Prostate gland (tissue), 2 donors: ENCODE measurements around the gene CADM4. TPM values are rescaled to one million over a fixed set of nuclear protein-coding genes. Genes with fewer than 3 reads are reported as not detected.
"Not testable (repeated sequence)": the region's sequence is repeated elsewhere in the genome, so short reads cannot be mapped to it uniquely, and the experiment has no call there.

Experiments used
- DNase-seq: peaks from one replicate; pipeline ENCODE4 v3.0.0-alpha.2; 2019; ENCODE audit warnings: low spot score
- H3K27ac ChIP-seq, 2 donors: fragments of 200-600 bp; sonication (generic); 2 replicates each; pipeline ENCODE4 v1.5.1; 2017 to 2019
- H3K27me3 ChIP-seq: fragments of 200-600 bp; sonication (generic); replicated peaks from 2 replicates; pipeline ENCODE4 v1.5.1; 2019; ENCODE audit not compliant: insufficient read depth
- H3K36me3 ChIP-seq, 2 donors: fragments of 200-600 bp; sonication (generic); 1 replicate in 1 of 2; 2 replicates in 1 of 2; pipeline versions ENCODE4 v1.5.1 to v1.8.1; 2017 to 2019
- H3K4me1 ChIP-seq: fragments of 200-600 bp; sonication (generic); replicated peaks from 2 replicates; pipeline ENCODE4 v1.5.1; 2019
- H3K4me3 ChIP-seq, 2 donors: fragments of 200-600 bp; sonication (generic); 2 replicates each; pipeline ENCODE4 v1.5.1; 2017 to 2019
- H3K9me3 ChIP-seq: fragments of 200-600 bp; sonication (generic); 2 replicates; pipeline ENCODE4 v1.5.1; 2017
- POLR2A ChIP-seq: fragments of 450-650 bp; IDR thresholded peaks from one replicate; pipeline ENCODE4 v1.6.1; 2016; ENCODE audit warnings: antibody characterized with exemption, mild to moderate bottlenecking
- POLR2AphosphoS5 ChIP-seq: sonication (generic); formaldehyde crosslinking; IDR thresholded peaks from one replicate; pipeline ENCODE4 v1.6.1; 2017; ENCODE audit warnings: antibody characterized with exemption
- WGBS: methylation state at CpG from one replicate; pipeline ENCODE4 v1.1.5; 2018; 5-methylcytosine and 5-hydroxymethylcytosine counted together
- intact Hi-C: fragments of 100-400 bp; cut with DNase I; formaldehyde crosslinking; loops from one replicate; pipeline ENCODE4 v1.14.2; 2022
- total RNA-seq, 2 donors: library from RNA; depleted of rRNA; stranded (reverse); fragments of >200 nt; gene quantifications; one replicate each; pipeline ENCODE4 v1.1.0, GENCODE V29; 2016
- TF ChIP-seq, protein P1 (sequence below), 4 experiments: fragments of 200-600 bp in 2 of 4; fragments of 450-650 bp in 2 of 4; sonication (generic) in 2 of 4; IDR thresholded peaks; 1 replicate in 3 of 4; 2 replicates in 1 of 4; pipeline ENCODE4 v1.5.1; 2016 to 2019; ENCODE audit warnings: antibody characterized with exemption in 4 of 4, mild to moderate bottlenecking in 2 of 4, moderate library complexity in 2 of 4

CADM4 gene
- total RNA-seq, 2 donors from 2014 or later, result 21.1 to 49.4 TPM

DNA sequence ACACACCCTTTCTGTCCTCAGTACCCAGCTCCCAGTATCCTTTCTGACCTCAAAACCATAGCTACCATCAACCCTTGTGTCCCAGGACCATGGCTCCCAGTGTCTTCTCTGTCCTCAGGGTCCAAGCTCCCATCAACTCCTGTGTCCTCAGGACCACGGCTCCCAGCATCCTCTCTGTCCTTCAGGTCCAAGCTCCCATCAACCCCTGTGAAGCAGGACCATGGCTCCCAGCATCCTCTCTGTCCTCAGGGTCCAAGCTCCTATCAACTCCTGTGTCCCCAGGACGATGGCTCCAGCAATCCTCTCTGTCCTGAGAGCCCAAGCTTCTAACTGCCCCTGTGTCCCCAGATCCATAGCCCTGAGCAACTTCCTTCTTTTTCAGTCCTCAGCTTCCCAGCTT is 1.7 kb upstream of the CADM4 start:
- peaks cover 3% of the 10 kb centered on the region for H3K4me1 ChIP-seq
- intact Hi-C loops, result no loop called here
- no peak overlapping the region for H3K4me3 ChIP-seq
- H3K27me3 ChIP-seq, result no peaks in the 10 kb centered on the region
- H3K36me3 ChIP-seq, result no peaks in the 10 kb centered on the region
- no peaks in the 10 kb centered on the region for H3K9me3 ChIP-seq
- TF ChIP-seq POLR2A, result no peak
- TF ChIP-seq, protein P1, sequence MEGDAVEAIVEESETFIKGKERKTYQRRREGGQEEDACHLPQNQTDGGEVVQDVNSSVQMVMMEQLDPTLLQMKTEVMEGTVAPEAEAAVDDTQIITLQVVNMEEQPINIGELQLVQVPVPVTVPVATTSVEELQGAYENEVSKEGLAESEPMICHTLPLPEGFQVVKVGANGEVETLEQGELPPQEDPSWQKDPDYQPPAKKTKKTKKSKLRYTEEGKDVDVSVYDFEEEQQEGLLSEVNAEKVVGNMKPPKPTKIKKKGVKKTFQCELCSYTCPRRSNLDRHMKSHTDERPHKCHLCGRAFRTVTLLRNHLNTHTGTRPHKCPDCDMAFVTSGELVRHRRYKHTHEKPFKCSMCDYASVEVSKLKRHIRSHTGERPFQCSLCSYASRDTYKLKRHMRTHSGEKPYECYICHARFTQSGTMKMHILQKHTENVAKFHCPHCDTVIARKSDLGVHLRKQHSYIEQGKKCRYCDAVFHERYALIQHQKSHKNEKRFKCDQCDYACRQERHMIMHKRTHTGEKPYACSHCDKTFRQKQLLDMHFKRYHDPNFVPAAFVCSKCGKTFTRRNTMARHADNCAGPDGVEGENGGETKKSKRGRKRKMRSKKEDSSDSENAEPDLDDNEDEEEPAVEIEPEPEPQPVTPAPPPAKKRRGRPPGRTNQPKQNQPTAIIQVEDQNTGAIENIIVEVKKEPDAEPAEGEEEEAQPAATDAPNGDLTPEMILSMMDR (IDR thresholded peaks at IDR 0.05), result no peak
- no peak for TF ChIP-seq POLR2AphosphoS5
- no peak overlapping the region for H3K27ac ChIP-seq
- DNase-seq, result no peak
- WGBS, result 83% methylated on average over 2 of the region's 2 CpGs

DNA sequence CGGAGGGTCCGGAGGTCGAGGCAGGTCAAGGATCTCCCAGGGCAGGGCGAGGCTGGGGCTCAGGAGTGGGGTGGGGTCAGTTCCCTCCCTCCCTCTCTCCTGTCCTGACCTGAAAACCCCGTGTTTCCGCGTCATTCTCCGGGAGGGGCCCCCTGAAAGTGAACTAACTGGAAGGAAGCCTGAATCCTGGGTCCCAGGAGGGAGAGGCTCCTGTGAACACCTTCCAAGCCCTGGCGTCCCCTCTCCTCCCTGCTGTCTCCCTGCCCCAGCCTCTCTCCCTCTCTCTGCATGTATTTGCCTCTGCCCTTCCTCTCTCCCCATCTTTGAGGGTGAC is 741 bp upstream of the CADM4 start:
- Histone ChIP-seq H3K27me3 (no peaks in the 10 kb centered on the region), H3K4me1 (peaks cover 3% of the 10 kb centered on the region), H3K36me3 (no peaks in the 10 kb centered on the region), H3K27ac (peak overlapping the region; percentile 45 to 52), H3K9me3 (no peaks in the 10 kb centered on the region), H3K4me3 (peak overlapping the region; percentile 51 to 56)
- TF ChIP-seq POLR2AphosphoS5, result no peak
- TF ChIP-seq POLR2A, result peak; percentile 44
- intact Hi-C loops, result no loop called here
- WGBS, result 3% methylated on average over 9 of the region's 9 CpGs
- DNase-seq, result no peak

DNA sequence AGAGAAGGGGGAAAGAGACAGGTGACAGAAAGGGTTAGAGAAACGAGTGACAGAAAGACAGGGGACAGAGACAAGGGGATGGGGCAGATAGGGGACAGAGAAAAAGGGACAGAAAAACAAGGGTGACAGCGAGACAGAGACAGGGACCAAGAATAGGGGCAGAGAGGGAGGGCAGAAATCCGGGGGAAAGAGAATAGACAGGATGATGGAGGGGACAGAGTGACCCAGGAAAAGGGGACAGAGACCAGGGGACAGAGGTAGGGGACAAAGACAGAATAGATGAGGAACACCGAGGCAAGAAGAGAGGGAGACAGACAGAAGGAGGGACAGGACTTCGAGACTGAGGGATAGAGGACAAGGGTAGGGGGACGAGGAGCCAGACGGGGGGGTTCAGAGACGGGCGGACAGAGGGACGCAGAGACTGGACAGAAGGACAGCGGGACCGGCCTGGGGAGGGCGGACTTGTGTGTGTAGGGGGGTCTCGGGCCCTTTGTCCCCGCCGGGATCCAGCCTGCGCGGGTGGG is 593 bp downstream of the CADM4 start:
- Histone ChIP-seq H3K36me3 (no peaks in the 10 kb centered on the region), H3K27ac (peak overlapping the region; percentile 38 to 48), H3K4me1 (peaks cover 3% of the 10 kb centered on the region), H3K4me3 (peak overlapping the region; percentile 51 to 56), H3K9me3 (no peaks in the 10 kb centered on the region), H3K27me3 (no peaks in the 10 kb centered on the region)
- intact Hi-C loops, result no loop called here
- WGBS, result 5% methylated on average over 18 of the region's 18 CpGs
- TF ChIP-seq POLR2AphosphoS5, result no peak
- TF ChIP-seq, protein P1 (IDR thresholded peaks at IDR 0.05), result no peak
- no peak for DNase-seq

DNA sequence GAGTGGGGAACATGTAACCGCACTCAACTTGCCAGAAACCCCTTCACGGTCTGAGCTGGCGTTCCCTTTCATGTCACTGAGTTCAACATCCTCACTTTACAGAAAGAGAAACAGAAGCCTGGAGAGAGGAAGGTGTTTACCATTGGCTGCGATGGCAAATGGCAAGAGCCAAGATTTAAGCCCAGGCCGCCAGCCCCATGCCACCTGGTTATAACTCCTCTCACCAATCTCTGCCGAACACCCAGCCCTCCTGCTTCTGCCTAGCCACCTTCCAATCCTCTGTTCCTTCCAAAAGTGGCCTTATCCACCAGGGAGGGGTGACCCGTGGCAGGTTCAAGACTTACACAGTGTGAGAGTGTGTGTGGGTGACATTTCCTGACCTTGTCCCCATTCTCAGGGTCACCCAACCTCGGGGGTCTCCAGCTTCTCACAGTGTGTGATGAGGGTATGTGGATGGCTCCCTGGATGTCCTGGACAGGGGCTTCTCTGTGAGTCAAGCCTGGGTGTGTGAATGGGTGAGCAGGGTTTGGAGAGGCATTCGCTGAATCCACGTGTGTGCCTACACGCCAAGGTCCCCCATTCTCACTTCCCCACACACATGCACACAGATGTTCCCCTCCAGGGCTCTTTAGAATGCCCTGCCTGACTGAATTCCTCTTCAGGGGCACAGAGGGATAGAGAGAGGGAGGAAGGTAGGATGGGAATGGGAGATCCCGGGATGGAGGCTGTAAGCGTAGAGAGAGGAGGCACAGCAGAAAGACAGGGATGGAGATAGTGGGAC is 1.2 kb downstream of the CADM4 start:
- intact Hi-C loops, result no loop called here
- H3K9me3 ChIP-seq, result no peaks in the 10 kb centered on the region
- no peaks in the 10 kb centered on the region for H3K36me3 ChIP-seq
- no peak for DNase-seq
- peaks cover 3% of the 10 kb centered on the region for H3K4me1 ChIP-seq
- WGBS, result 54% methylated on average over 13 of the region's 13 CpGs
- H3K27ac ChIP-seq, result peak overlapping the region in 1 of 2 donors; percentile 48
- TF ChIP-seq, protein P1 (IDR thresholded peaks at IDR 0.05), result no peak
- TF ChIP-seq POLR2AphosphoS5, result no peak
- H3K27me3 ChIP-seq, result no peaks in the 10 kb centered on the region
- peak overlapping the region in 1 of 2 donors; percentile 56 for H3K4me3 ChIP-seq

DNA sequence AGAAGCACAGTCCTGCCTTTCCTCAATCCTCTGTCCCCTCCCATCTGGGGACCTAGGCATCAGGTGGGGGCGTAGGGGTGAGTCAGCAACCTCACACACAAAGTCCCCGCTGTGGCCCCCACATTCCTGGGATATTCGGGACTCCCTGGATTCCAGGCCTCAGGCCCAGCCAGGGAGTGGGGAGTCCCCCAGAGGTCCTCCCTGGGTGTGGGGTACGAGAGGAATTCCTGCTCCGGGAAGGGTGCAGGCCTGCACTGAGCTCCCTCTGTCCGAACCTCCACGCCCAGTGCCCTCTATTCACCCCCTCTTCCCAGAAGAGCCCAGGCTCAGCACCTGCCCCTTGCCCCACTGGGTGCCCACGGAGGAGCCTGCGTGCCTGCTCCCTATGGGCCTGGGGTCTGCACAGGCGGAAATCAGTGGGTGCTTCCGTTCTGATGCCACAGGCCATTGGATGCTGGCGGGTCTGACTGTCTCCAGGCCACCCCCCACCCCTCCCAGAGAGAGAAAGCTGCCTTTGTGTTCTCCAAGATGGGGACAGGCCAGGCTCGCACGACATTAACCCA is 3.4 kb downstream of the CADM4 start:
- Histone ChIP-seq H3K9me3 (no peaks in the 10 kb centered on the region), H3K36me3 (no peaks in the 10 kb centered on the region), H3K4me1 (peaks cover 3% of the 10 kb centered on the region), H3K4me3 (no peak overlapping the region), H3K27ac (peak overlapping the region in 1 of 2 donors; percentile 50), H3K27me3 (no peaks in the 10 kb centered on the region)
- TF ChIP-seq, protein P1 (IDR thresholded peaks at IDR 0.05), result no peak
- TF ChIP-seq POLR2A, result no peak
- TF ChIP-seq POLR2AphosphoS5, result no peak
- intact Hi-C loops, result no loop called here
- 64% methylated on average over 14 of the region's 14 CpGs for WGBS
- DNase-seq, result no peak

DNA sequence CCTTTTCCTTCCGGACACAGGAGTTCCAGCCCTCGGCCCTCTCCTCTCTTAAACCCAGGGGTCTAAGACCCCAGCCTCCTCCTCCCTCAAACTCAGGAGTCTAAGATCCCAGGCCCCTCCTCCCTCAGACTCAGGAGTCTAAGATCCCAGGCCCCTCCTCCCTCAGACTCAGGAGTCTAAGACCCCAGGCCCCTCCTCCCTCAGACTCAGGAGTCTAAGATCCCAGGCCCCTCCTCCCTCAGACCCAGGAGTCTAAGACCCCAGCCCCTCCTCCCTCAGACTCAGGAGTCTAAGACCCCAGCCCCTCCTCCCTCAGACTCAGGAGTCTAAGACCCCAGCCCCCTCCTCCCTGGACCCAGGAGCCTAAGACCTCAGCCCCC is 4.1 kb downstream of the CADM4 start:
- Histone ChIP-seq H3K27ac (peak overlapping the region; percentile 50 to 54), H3K4me3 (peak overlapping the region in 1 of 2 donors; percentile 16)
- WGBS, result 24% methylated on average over 2 of the region's 2 CpGs
- H3K9me3 ChIP-seq, intact Hi-C loops, H3K36me3 ChIP-seq, H3K4me1 ChIP-seq, H3K27me3 ChIP-seq, DNase-seq: not testable (repeated sequence)
